ENCODE data around the gene MRPL49. TPM values are rescaled to one million over a fixed set of nuclear protein-coding genes. Genes with fewer than 3 reads are reported as not detected.

Gene MRPL49
- total and polyA plus RNA-seq, 2 experiments from 2014 or later = 46.8 to 57.6 TPM

DNA sequence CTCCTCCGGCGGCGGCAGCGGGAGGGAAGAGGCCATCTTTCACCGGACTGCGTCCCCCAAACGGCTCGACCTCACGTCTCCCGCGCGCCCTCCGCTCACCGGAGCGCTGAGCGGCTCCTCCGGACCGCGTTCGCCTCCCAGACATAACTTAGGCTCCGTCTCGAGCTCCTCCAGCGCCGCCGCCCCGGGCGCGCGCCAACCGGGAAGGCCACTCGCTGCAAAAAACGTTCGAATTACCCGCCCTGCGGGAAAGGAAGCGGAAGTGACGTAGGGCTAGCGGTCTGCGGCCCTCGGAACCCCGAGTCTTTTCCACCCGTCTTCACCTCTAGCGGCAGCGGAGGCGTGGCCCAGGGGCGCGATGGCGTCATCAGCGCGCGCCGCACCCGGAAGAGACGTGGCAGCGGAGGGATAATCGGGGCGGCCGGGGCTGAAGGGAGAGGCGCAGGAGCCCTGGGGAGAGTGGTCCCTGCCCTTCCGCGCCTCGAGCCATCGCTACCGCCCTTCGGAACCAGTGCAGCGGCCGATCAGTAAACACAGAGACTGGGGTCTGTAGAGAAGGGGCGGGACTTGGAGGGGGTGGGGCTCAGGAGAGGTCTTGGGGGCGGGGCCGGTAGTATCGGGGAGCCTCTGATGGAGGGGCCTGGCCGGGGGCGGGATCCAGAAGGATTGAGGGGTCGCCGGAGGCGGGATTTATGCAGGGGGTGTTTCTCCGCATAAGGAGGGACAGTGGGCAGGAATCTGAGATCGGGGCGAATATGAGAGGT, 38.1 kb upstream of the MRPL49 start, which contains the start of the genes CDCA5 and ZFPL1:
CDCA5 (minus strand) TSS at position 207 of the 764 bp plus-strand sequence; CDS start at position 145, 62 bp downstream.
ZFPL1 (plus strand) TSS at position 389 of the 764 bp plus-strand sequence. CDS start 477 bp downstream, outside the sequence.
- peaks cover 32% of the 10 kb centered on the region for H3K79me2 ChIP-seq
- peak within 1 kb of the TSS; percentile 88 for H2AFZ ChIP-seq
- 1% methylated on average over 79 of the region's 79 CpGs for WGBS (ENCODE audit: low lambda C conversion rate, missing lambda C conversion rate)
- H3K27ac ChIP-seq = peak within 1 kb of the TSS; percentile 97
- H3K4me1 ChIP-seq (ENCODE audit: insufficient read depth) = peaks cover 9% of the 10 kb centered on the region
- H3K27me3 ChIP-seq = no peaks in the 10 kb centered on the region
- TF ChIP-seq, protein P1, sequence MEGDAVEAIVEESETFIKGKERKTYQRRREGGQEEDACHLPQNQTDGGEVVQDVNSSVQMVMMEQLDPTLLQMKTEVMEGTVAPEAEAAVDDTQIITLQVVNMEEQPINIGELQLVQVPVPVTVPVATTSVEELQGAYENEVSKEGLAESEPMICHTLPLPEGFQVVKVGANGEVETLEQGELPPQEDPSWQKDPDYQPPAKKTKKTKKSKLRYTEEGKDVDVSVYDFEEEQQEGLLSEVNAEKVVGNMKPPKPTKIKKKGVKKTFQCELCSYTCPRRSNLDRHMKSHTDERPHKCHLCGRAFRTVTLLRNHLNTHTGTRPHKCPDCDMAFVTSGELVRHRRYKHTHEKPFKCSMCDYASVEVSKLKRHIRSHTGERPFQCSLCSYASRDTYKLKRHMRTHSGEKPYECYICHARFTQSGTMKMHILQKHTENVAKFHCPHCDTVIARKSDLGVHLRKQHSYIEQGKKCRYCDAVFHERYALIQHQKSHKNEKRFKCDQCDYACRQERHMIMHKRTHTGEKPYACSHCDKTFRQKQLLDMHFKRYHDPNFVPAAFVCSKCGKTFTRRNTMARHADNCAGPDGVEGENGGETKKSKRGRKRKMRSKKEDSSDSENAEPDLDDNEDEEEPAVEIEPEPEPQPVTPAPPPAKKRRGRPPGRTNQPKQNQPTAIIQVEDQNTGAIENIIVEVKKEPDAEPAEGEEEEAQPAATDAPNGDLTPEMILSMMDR (IDR thresholded peaks at IDR 0.05; ENCODE audit: poor library complexity) = no peak
- no peak for TF ChIP-seq EZH2phosphoT487 (IDR thresholded peaks at IDR 0.05; ENCODE audit: low read depth, severe bottlenecking, unreplicated experiment)
- no peak for TF ChIP-seq EZH2 (IDR thresholded peaks at IDR 0.05; ENCODE audit: borderline replicate concordance)
- no peaks in the 10 kb centered on the region for H3K36me3 ChIP-seq (replicated peaks; ENCODE audit: insufficient read depth, low read depth)
- no peaks in the 10 kb centered on the region for H4K20me1 ChIP-seq (ENCODE audit: insufficient read depth, poor library complexity, severe bottlenecking)
- peak within 1 kb of the TSS; percentile 54 for H3K4me3 ChIP-seq
- H3K9me3 ChIP-seq (ENCODE audit: low read depth) = no peaks in the 10 kb centered on the region
- H3K9me2 ChIP-seq (replicated peaks; ENCODE audit: insufficient read depth) = no peaks in the 10 kb centered on the region
- peak; percentile 98 for DNase-seq (ENCODE audit: low spot score)
- peak within 1 kb of the TSS; percentile 95 for H3K4me2 ChIP-seq

GRCh38 chr11:65084598-65085375, 37.3 kb upstream of the MRPL49 start:
- Histone ChIP-seq H4K20me1 (ENCODE audit: insufficient read depth, poor library complexity, severe bottlenecking) (no peaks in the 10 kb centered on the region), H3K79me2 (peaks cover 32% of the 10 kb centered on the region), H3K9me2 (replicated peaks; ENCODE audit: insufficient read depth) (no peaks in the 10 kb centered on the region), H3K4me3 (peak overlapping the region; percentile 46), H3K4me1 (ENCODE audit: insufficient read depth) (peaks cover 9% of the 10 kb centered on the region), H3K36me3 (replicated peaks; ENCODE audit: insufficient read depth, low read depth) (no peaks in the 10 kb centered on the region), H2AFZ (peak overlapping the region; percentile 37), H3K9me3 (ENCODE audit: low read depth) (no peaks in the 10 kb centered on the region), H3K27ac (peak overlapping the region; percentile 97), H3K4me2 (peak overlapping the region; percentile 95), H3K27me3 (no peaks in the 10 kb centered on the region)
- TF ChIP-seq EZH2phosphoT487 (IDR thresholded peaks at IDR 0.05; ENCODE audit: low read depth, severe bottlenecking, unreplicated experiment) (no peak), EZH2 (IDR thresholded peaks at IDR 0.05; ENCODE audit: borderline replicate concordance) (no peak)
- TF ChIP-seq, protein P1 (IDR thresholded peaks at IDR 0.05; ENCODE audit: poor library complexity) = no peak
- WGBS (ENCODE audit: low lambda C conversion rate, missing lambda C conversion rate) = 52% methylated on average over 23 of the region's 23 CpGs
- no peak for DNase-seq (ENCODE audit: low spot score)

- 97% methylated on average over 4 of the region's 4 CpGs for WGBS (ENCODE audit: low lambda C conversion rate, missing lambda C conversion rate)
Measured at GRCh38 chr11:65085446-65085845, 36.7 kb upstream of the MRPL49 start.

More at GRCh38 chr11:65085446-65085845, 36.7 kb upstream of the MRPL49 start:
- peaks cover 32% of the 10 kb centered on the region for H3K79me2 ChIP-seq
- peaks cover 9% of the 10 kb centered on the region for H3K4me1 ChIP-seq (ENCODE audit: insufficient read depth)
- H3K9me3 ChIP-seq (ENCODE audit: low read depth) = no peaks in the 10 kb centered on the region
- no peaks in the 10 kb centered on the region for H3K9me2 ChIP-seq (replicated peaks; ENCODE audit: insufficient read depth)
- no peaks in the 10 kb centered on the region for H3K36me3 ChIP-seq (replicated peaks; ENCODE audit: insufficient read depth, low read depth)
- H3K4me3 ChIP-seq = no peak overlapping the region
- TF ChIP-seq EZH2phosphoT487 (IDR thresholded peaks at IDR 0.05; ENCODE audit: low read depth, severe bottlenecking, unreplicated experiment) (no peak), EZH2 (IDR thresholded peaks at IDR 0.05; ENCODE audit: borderline replicate concordance) (no peak)
- TF ChIP-seq, protein P1 (IDR thresholded peaks at IDR 0.05; ENCODE audit: poor library complexity) = no peak
- no peak overlapping the region for H2AFZ ChIP-seq
- H3K27ac ChIP-seq = no peak overlapping the region
- H3K4me2 ChIP-seq = peak overlapping the region; percentile 95
- no peak for DNase-seq (ENCODE audit: low spot score)
- no peaks in the 10 kb centered on the region for H3K27me3 ChIP-seq
- no peaks in the 10 kb centered on the region for H4K20me1 ChIP-seq (ENCODE audit: insufficient read depth, poor library complexity, severe bottlenecking)
